H9 (cell line): ENCODE data around the gene RBM33. TPM values are rescaled to one million over a fixed set of nuclear protein-coding genes. Genes with fewer than 3 reads are reported as not detected.

Source experiments
- DNase-seq: peaks from one replicate; pipeline ENCODE4 v3.0.0-alpha.2; 2017
- H2AFZ ChIP-seq: one replicate; pipeline ENCODE4 v1.6.1; 2013; ENCODE audit warnings: mild to moderate bottlenecking, low read length, control low read depth, moderate library complexity
- H2AK5ac ChIP-seq: 2 replicates; pipeline ENCODE4 v1.6.1; 2013; ENCODE audit warnings: low read length, control low read depth, mixed read lengths; ENCODE audit not compliant: insufficient read length
- H2BK120ac ChIP-seq: one replicate; pipeline ENCODE4 v1.6.1; 2013; ENCODE audit warnings: low read depth, mild to moderate bottlenecking, low read length, control low read depth, inconsistent platforms; ENCODE audit not compliant: poor library complexity, severe bottlenecking
- H2BK12ac ChIP-seq: 2 replicates; pipeline ENCODE4 v1.6.1; 2013; ENCODE audit warnings: low read length, control low read depth, mixed read lengths, low read depth; ENCODE audit not compliant: insufficient read length
- H2BK15ac ChIP-seq: 2 replicates; pipeline ENCODE4 v1.6.1; 2013; ENCODE audit warnings: low read depth, low read length, control low read depth
- H2BK20ac ChIP-seq: one replicate; pipeline ENCODE4 v1.6.1; 2013; ENCODE audit warnings: low read depth, mild to moderate bottlenecking, low read length, control low read depth, inconsistent platforms; ENCODE audit not compliant: poor library complexity, severe bottlenecking
- H2BK5ac ChIP-seq: 2 replicates; pipeline ENCODE4 v1.6.1; 2013; ENCODE audit warnings: low read length, control low read depth, mixed read lengths; ENCODE audit not compliant: insufficient read length
- H3K14ac ChIP-seq: 2 replicates; pipeline ENCODE4 v1.6.1; 2013; ENCODE audit warnings: low read length, control low read depth; ENCODE audit not compliant: insufficient read depth
- H3K18ac ChIP-seq: 2 replicates; pipeline ENCODE4 v1.6.1; 2013; ENCODE audit warnings: low read depth, mild to moderate bottlenecking, mixed read lengths, low read length, control low read depth; ENCODE audit not compliant: insufficient read length
- H3K23ac ChIP-seq: 2 replicates; pipeline ENCODE4 v1.6.1; 2013; ENCODE audit warnings: low read length, control low read depth, mixed read lengths, low read depth; ENCODE audit not compliant: insufficient read length
- H3K23me2 ChIP-seq: 2 replicates; pipeline ENCODE4 v1.6.1; 2013; ENCODE audit warnings: low read depth, mild to moderate bottlenecking, mixed read lengths, low read length, control low read depth; ENCODE audit not compliant: insufficient read length, poor library complexity, severe bottlenecking
- H3K27ac ChIP-seq: 2 replicates; pipeline ENCODE4 v1.5.1; 2013; ENCODE audit warnings: low read length, control low read depth, mixed read lengths, low read depth; ENCODE audit not compliant: insufficient read length
- H3K27me3 ChIP-seq: 2 replicates; pipeline ENCODE4 v1.6.1; 2013; ENCODE audit warnings: low read length, control low read depth, inconsistent platforms; ENCODE audit not compliant: insufficient read depth
- H3K4ac ChIP-seq: 2 replicates; pipeline ENCODE4 v1.6.1; 2013; ENCODE audit warnings: low read depth, mild to moderate bottlenecking, control low read depth, inconsistent platforms, low read length, moderate library complexity
- H3K4me1 ChIP-seq: 2 replicates; pipeline ENCODE4 v1.6.1; 2013; ENCODE audit warnings: low read length, control low read depth, inconsistent platforms; ENCODE audit not compliant: insufficient read depth
- H3K4me2 ChIP-seq: 2 replicates; pipeline ENCODE4 v1.6.1; 2013; ENCODE audit warnings: low read length, control low read depth, mixed read lengths; ENCODE audit not compliant: insufficient read length, insufficient read depth
- H3K56ac ChIP-seq: 2 replicates; pipeline ENCODE4 v1.6.1; 2013; ENCODE audit warnings: low read depth, mild to moderate bottlenecking, mixed read lengths, low read length, control low read depth; ENCODE audit not compliant: insufficient read length
- H3K79me1 ChIP-seq: 2 replicates; pipeline ENCODE4 v1.6.1; 2013; ENCODE audit warnings: low read depth, mild to moderate bottlenecking, moderate library complexity, low read length, control low read depth, inconsistent platforms; ENCODE audit not compliant: insufficient read depth, poor library complexity, severe bottlenecking
- H3K79me2 ChIP-seq: 2 replicates; pipeline ENCODE4 v1.6.1; 2013; ENCODE audit warnings: low read length, control low read depth, inconsistent platforms; ENCODE audit not compliant: insufficient read depth
- H3K9ac ChIP-seq: 2 replicates; pipeline ENCODE4 v1.6.1; 2013; ENCODE audit warnings: low read length, control low read depth, mixed read lengths; ENCODE audit not compliant: insufficient read length; ENCODE audit errors: extremely low read depth
- H3K9me3 ChIP-seq: one replicate; pipeline ENCODE4 v1.6.1; 2013; ENCODE audit warnings: low read depth, low read length, inconsistent platforms; ENCODE audit not compliant: control insufficient read depth
- H3T11ph ChIP-seq: one replicate; pipeline ENCODE4 v1.6.1; 2013; ENCODE audit warnings: mild to moderate bottlenecking, low read length, control low read depth, inconsistent platforms
- H4K20me1 ChIP-seq: one replicate; pipeline ENCODE4 v1.6.1; 2013; ENCODE audit not compliant: control insufficient read depth, insufficient read length, insufficient read depth
- H4K5ac ChIP-seq: 2 replicates; pipeline ENCODE4 v1.6.1; 2013; ENCODE audit warnings: low read depth, mild to moderate bottlenecking, mixed read lengths, low read length, control low read depth; ENCODE audit not compliant: insufficient read length
- H4K8ac ChIP-seq: replicated peaks from 2 replicates; pipeline ENCODE4 v1.6.1; 2013; ENCODE audit warnings: low read length, control low read depth, mixed read lengths, low read depth; ENCODE audit not compliant: insufficient read length
- H4K91ac ChIP-seq: 2 replicates; pipeline ENCODE4 v1.6.1; 2013; ENCODE audit warnings: low read depth, mild to moderate bottlenecking, moderate library complexity, mixed read lengths, low read length, control low read depth; ENCODE audit not compliant: insufficient read length
- H3K27ac Mint-ChIP-seq, 3 experiments: 2 replicates in 2 of 3; 3 replicates in 1 of 3; pipeline ENCODE4 v1.8.0; 2020 to 2021; ENCODE audit warnings: mixed read lengths in 3 of 3, mild to moderate bottlenecking in 1 of 3, moderate library complexity in 1 of 3
- H3K27me3 Mint-ChIP-seq: 2 replicates; pipeline ENCODE4 v1.8.0; 2021; ENCODE audit warnings: low read depth, mild to moderate bottlenecking, moderate library complexity, mixed read lengths
- H3K36me3 Mint-ChIP-seq, 3 experiments: 2 replicates in 2 of 3; 3 replicates in 1 of 3; pipeline ENCODE4 v1.8.0; 2020 to 2021; ENCODE audit warnings: low read depth in 3 of 3, mixed read lengths in 3 of 3; ENCODE audit not compliant: insufficient read depth in 1 of 3
- H3K4me1 Mint-ChIP-seq, 2 experiments: 2 replicates each; pipeline ENCODE4 v1.8.0; 2020; ENCODE audit warnings: mixed read lengths in 2 of 2
- H3K4me3 Mint-ChIP-seq, 2 experiments: 2 replicates in 1 of 2; 3 replicates in 1 of 2; pipeline ENCODE4 v1.8.0; 2020 to 2021; ENCODE audit warnings: mild to moderate bottlenecking in 2 of 2, mixed read lengths in 2 of 2, moderate library complexity in 1 of 2
- H3K9me3 Mint-ChIP-seq, 2 experiments: 2 replicates in 1 of 2; 3 replicates in 1 of 2; pipeline ENCODE4 v1.8.0; 2020; ENCODE audit warnings: mild to moderate bottlenecking in 2 of 2, mixed read lengths in 2 of 2, moderate library complexity in 1 of 2
- WGBS: extraction: QIAGEN DNeasy Blood & Tissue Kit; methylation state at CpG from one replicate; pipeline ENCODE4 v1.1.7; 2013; ENCODE audit warnings: missing lambda C conversion rate, low lambda C conversion rate, mixed read lengths; ENCODE audit not compliant: insufficient read length; ENCODE audit errors: extremely low coverage; 5-methylcytosine and 5-hydroxymethylcytosine counted together
- total RNA-seq: library from RNA; stranded (reverse); gene quantifications from 2 replicates; pipeline ENCODE4 v1.2.1, GENCODE V29; 2021
- TF ChIP-seq, protein P1 (sequence below): fragments of 200-600 bp; sonication (generic); conservative IDR thresholded peaks from 3 replicates; pipeline ENCODE4 v1.8.0; 2021; ENCODE audit warnings: antibody characterized with exemption, mild to moderate bottlenecking

The RBM33 gene
- total RNA-seq, 1 experiment from 2014 or later, result 71.3 TPM

DNA sequence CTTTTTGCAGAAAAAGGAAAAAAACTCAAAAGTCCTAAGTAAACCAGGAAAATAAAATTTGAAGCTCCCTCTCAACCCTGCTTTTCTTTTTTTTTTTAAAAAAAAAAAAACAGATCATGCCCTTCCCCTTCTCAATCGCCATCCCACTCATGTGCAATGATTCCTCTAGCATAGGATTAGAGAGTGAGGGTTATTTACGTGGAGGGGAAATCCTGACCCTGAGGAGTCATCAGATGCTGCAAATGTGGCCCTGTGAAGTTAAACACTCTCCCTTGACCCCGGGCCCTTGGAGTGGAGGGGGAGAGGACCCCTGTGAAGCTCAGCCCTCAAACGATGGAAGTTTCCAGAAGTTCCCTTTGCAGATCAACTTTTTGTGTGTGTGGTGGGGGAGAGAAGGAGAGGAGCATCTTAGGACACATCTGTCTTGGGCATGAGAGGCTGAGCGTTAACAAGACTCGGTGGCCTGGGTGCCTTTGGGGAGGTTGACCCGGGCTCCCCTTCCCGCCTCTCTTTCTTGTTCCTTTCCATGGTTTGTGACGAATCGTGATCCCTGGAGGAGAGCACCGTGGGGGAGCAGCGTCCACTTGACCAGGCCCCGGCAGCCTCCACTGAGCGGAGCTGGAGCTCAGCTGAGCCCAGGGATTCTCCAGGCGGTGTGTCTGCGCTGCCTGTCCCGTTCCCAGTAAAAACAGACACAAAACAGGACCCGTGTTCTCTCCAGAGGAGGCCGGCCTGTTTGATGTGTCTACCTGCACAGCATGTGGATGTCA lies 169.3 kb downstream of the RBM33 start:
- Histone ChIP-seq H3K4ac (no peak overlapping the region), H2BK12ac (no peak overlapping the region), H3K79me2 (no peaks in the 10 kb centered on the region), H3K56ac (no peak overlapping the region), H3K23me2 (peaks cover 7% of the 10 kb centered on the region), H3K27me3 (peaks cover 61% of the 10 kb centered on the region), H2BK15ac (no peak overlapping the region), H3K27ac (no peak overlapping the region), H4K91ac (no peak overlapping the region), H2BK20ac (no peak overlapping the region), H4K20me1 (no peaks in the 10 kb centered on the region), H2AK5ac (no peak overlapping the region), H2BK120ac (no peak overlapping the region), H3K9ac (no peak overlapping the region), H3K23ac (no peak overlapping the region), H3K14ac (no peak overlapping the region), H4K8ac (no peak overlapping the region), H3K79me1 (no peaks in the 10 kb centered on the region), H3K18ac (no peak overlapping the region), H3K4me1 (no peaks in the 10 kb centered on the region), H4K5ac (no peak overlapping the region), H3K4me2 (no peak overlapping the region), H3K9me3 (no peaks in the 10 kb centered on the region), H2AFZ (no peak overlapping the region), H3T11ph (no peak overlapping the region), H2BK5ac (no peak overlapping the region)
- H3K4me1 Mint-ChIP-seq, result peaks cover 13 to 50% of the 10 kb centered on the region in 2 experiments
- TF ChIP-seq, protein P1, sequence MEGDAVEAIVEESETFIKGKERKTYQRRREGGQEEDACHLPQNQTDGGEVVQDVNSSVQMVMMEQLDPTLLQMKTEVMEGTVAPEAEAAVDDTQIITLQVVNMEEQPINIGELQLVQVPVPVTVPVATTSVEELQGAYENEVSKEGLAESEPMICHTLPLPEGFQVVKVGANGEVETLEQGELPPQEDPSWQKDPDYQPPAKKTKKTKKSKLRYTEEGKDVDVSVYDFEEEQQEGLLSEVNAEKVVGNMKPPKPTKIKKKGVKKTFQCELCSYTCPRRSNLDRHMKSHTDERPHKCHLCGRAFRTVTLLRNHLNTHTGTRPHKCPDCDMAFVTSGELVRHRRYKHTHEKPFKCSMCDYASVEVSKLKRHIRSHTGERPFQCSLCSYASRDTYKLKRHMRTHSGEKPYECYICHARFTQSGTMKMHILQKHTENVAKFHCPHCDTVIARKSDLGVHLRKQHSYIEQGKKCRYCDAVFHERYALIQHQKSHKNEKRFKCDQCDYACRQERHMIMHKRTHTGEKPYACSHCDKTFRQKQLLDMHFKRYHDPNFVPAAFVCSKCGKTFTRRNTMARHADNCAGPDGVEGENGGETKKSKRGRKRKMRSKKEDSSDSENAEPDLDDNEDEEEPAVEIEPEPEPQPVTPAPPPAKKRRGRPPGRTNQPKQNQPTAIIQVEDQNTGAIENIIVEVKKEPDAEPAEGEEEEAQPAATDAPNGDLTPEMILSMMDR, result no peak
- H3K36me3 Mint-ChIP-seq, result no peaks in the 10 kb centered on the region; a peak in 2 of 7 replicates
- no peak for DNase-seq
- peak overlapping the region in 1 of 2 experiments; percentile 38; a peak in 1 of 5 replicates for H3K4me3 Mint-ChIP-seq
- H3K27ac Mint-ChIP-seq, result no peak overlapping the region
- H3K9me3 Mint-ChIP-seq, result peaks cover 0 to 3% of the 10 kb centered on the region in 2 experiments; a peak in 3 of 5 replicates
- WGBS, result no CpG with 5 or more reads among the region's 19 CpGs
- peaks cover 79% of the 10 kb centered on the region for H3K27me3 Mint-ChIP-seq
